ENCODE measurements around the gene GNS. TPM values are rescaled to one million over a fixed set of nuclear protein-coding genes. Genes with fewer than 3 reads are reported as not detected.

GNS gene
- total and polyA plus RNA-seq, 2 of the 4 experiments (the other 2 are of a cell fraction), result 60.4 to 80.7 TPM

GRCh38 chr12:64687816-64688215 is 71.4 kb downstream of the GNS start:
- peaks cover 17% of the 10 kb centered on the region for H3K36me3 ChIP-seq (ENCODE audit: control insufficient read depth, insufficient read depth, low read length)
- ChIA-PET POLR2A (ENCODE audit: unreplicated experiment) (no interaction called here), CTCF (interaction anchor here (2.7 kb wide), 1 partner anchor 10 kb away, joined by 7 read pairs; no protein-coding TSS in a partner anchor)
- H3K14ac ChIP-seq (replicated peaks; ENCODE audit: low read depth, low read length), result no peak overlapping the region
- H3K23ac ChIP-seq (ENCODE audit: low read depth, low read length), result 0 out of 2 replicates have a peak overlapping the region, but pooled peaks have one; percentile 37
- H3K4me3 ChIP-seq (ENCODE audit: insufficient read depth, low read depth, low read length), result no peak overlapping the region
- no peak overlapping the region; the same call in 1 of the 2 replicates for H3K4me2 ChIP-seq (ENCODE audit: low read depth, low read length)
- BruUV-seq (replicated peaks), result no TSS peak
- H4K5ac ChIP-seq (ENCODE audit: low read depth, low read length), result peak overlapping the region; percentile 49; the same call in 1 of the 2 replicates
- H3K56ac ChIP-seq (ENCODE audit: extremely low read depth, insufficient read depth, low read length), result no peak overlapping the region
- in situ Hi-C loops (cut with MboI; ENCODE audit: low sequenced_read_pairs) (no loop called here), dilution Hi-C loops (cut with HindIII; ENCODE audit: low sequenced_read_pairs, unreplicated experiment) (no loop called here), intact Hi-C loops (cut with micrococcal nuclease) (no loop called here)
- no peak overlapping the region for H2AK5ac ChIP-seq (ENCODE audit: low read depth, low read length)
- no peak overlapping the region for H3K27ac ChIP-seq (ENCODE audit: insufficient read depth, low read length)
- peaks cover 10% of the 10 kb centered on the region for H3K4me1 ChIP-seq (ENCODE audit: control insufficient read depth, insufficient read depth, low read length)
- TF ChIP-seq RFX5 (IDR thresholded peaks at IDR 0.05; ENCODE audit: low read depth, low read length) (no peak), SMC3 (IDR thresholded peaks at IDR 0.05; ENCODE audit: low read depth, low read length) (no peak), RAD21 (IDR thresholded peaks at IDR 0.05; ENCODE audit: low read length) (no peak), POLR2A (IDR thresholded peaks at IDR 0.05; ENCODE audit: low read depth, low read length) (no peak), CTCF (conservative IDR thresholded peaks at IDR 0.05; ENCODE audit: low read depth, low read length) (no peak), CEBPB (IDR thresholded peaks at IDR 0.05; ENCODE audit: low read depth, low read length) (no peak), NFE2L2 (IDR thresholded peaks at IDR 0.05; ENCODE audit: low read depth, low read length) (no peak), USF2 (IDR thresholded peaks at IDR 0.05; ENCODE audit: low read depth, low read length) (no peak), RCOR1 (IDR thresholded peaks at IDR 0.05; ENCODE audit: insufficient replicate concordance, low read length) (no peak), MAZ (IDR thresholded peaks at IDR 0.05; ENCODE audit: borderline replicate concordance, low read depth, low read length) (no peak), BHLHE40 (IDR thresholded peaks at IDR 0.05; ENCODE audit: low read depth, low read length) (no peak), FOS (IDR thresholded peaks at IDR 0.05; ENCODE audit: low read depth, low read length) (no peak), MAFK (IDR thresholded peaks at IDR 0.05; ENCODE audit: low read depth, low read length) (no peak), MXI1 (IDR thresholded peaks at IDR 0.05; ENCODE audit: borderline replicate concordance, low read depth, low read length) (no peak), CHD1 (IDR thresholded peaks at IDR 0.05; ENCODE audit: low read depth, low read length) (no peak), ELK1 (IDR thresholded peaks at IDR 0.05; ENCODE audit: borderline replicate concordance, low read depth, low read length) (no peak)
- peak overlapping the region; percentile 14 for H3K18ac ChIP-seq (ENCODE audit: low read depth, low read length)
- H3K9ac ChIP-seq (ENCODE audit: low read depth, low read length), result no peak overlapping the region
- H3K79me1 ChIP-seq (ENCODE audit: low read depth in 1 of 2, low read length in 2 of 2), result peaks cover 19 to 61% of the 10 kb centered on the region in 2 experiments
- no peak overlapping the region for H2AFZ ChIP-seq (replicated peaks; ENCODE audit: low read length, poor library complexity)
- no peak overlapping the region for H2BK15ac ChIP-seq (ENCODE audit: low read depth, low read length)
- no peak overlapping the region for H4K91ac ChIP-seq (ENCODE audit: insufficient read depth, low read depth, low read length)
- ATAC-seq (ENCODE audit: low read depth), result peak; percentile 57
- peaks cover 6% of the 10 kb centered on the region for H3K9me1 ChIP-seq (ENCODE audit: insufficient read depth, low read length)
- H4K20me1 ChIP-seq (ENCODE audit: insufficient read depth, low read length), result peaks cover 12% of the 10 kb centered on the region; the same call in 1 of the 2 replicates
- no peaks in the 10 kb centered on the region for H3K9me3 ChIP-seq (ENCODE audit: control insufficient read depth, insufficient read depth, low read length)
- no peak overlapping the region for H2BK120ac ChIP-seq (ENCODE audit: low read depth, low read length)
- no peak overlapping the region for H2AK9ac ChIP-seq (replicated peaks; ENCODE audit: low read depth, low read length, poor library complexity)
- 31% methylated on average over 3 of the region's 5 CpGs; no CpG with 5 or more reads in 1 of the 2 experiments for WGBS, 2 experiments (ENCODE audit: extremely low coverage in 2 of 2, insufficient read length in 1 of 2)
- peak; percentile 58 for DNase-seq
- H4K8ac ChIP-seq (ENCODE audit: low read depth in 2 of 2, low read length in 2 of 2), result no peak overlapping the region; a peak in 1 of 4 replicates
- no peaks in the 10 kb centered on the region for H3K27me3 ChIP-seq (ENCODE audit: control insufficient read depth, insufficient read depth, low read length)
- no peak overlapping the region for H2BK5ac ChIP-seq (ENCODE audit: low read depth, low read length, poor library complexity, severe bottlenecking)
- no peak overlapping the region for H3K4ac ChIP-seq (ENCODE audit: low read depth, low read length)
- no peak overlapping the region for H2BK20ac ChIP-seq (ENCODE audit: low read depth, low read length)

Measured in IMR-90 (cell line).